Right atrium auricular region (tissue), 2 donors: ENCODE data around the gene REXO1. TPM values are rescaled to one million over a fixed set of nuclear protein-coding genes. Genes with fewer than 3 reads are reported as not detected.

Source experiments
- DNase-seq: peaks from one replicate; pipeline ENCODE4 v3.0.0-alpha.2; 2019; ENCODE audit warnings: low spot score
- H3K27ac ChIP-seq, 2 donors: fragments of 200-600 bp; sonication (generic); 1 replicate in 1 of 2; 2 replicates in 1 of 2; pipeline ENCODE4 v1.5.1; 2016 to 2019
- H3K27me3 ChIP-seq, 2 donors: fragments of 200-600 bp; sonication (generic); one replicate each; pipeline versions ENCODE4 v1.5.1 to v1.6.0; 2017 to 2019
- H3K36me3 ChIP-seq: fragments of 200-600 bp; sonication (generic); one replicate; pipeline ENCODE4 v1.5.1; 2016
- H3K4me1 ChIP-seq, 2 donors: fragments of 200-600 bp; sonication (generic); one replicate each; pipeline versions ENCODE4 v1.5.1 to v1.6.0; 2017 to 2019
- H3K4me3 ChIP-seq, 2 donors: fragments of 200-600 bp; sonication (generic); 1 replicate in 1 of 2; 2 replicates in 1 of 2; pipeline ENCODE4 v1.5.1; 2017 to 2019; ENCODE audit warnings: mild to moderate bottlenecking in 1 of 2, moderate library complexity in 1 of 2
- H3K9me3 ChIP-seq, 2 donors: fragments of 200-600 bp; sonication (generic); one replicate each; pipeline ENCODE4 v1.5.1; 2019
- total RNA-seq, 2 donors: library from RNA; depleted of rRNA; stranded (reverse); fragments of >200 nt; gene quantifications; one replicate each; pipeline ENCODE4 v1.1.0, GENCODE V29; 2016
- TF ChIP-seq, protein P1 (sequence below), 2 donors: fragments of 200-600 bp; sonication (generic); IDR thresholded peaks; one replicate each; pipeline ENCODE4 v1.5.1; 2019; ENCODE audit warnings: antibody characterized with exemption in 2 of 2

The REXO1 gene
- total RNA-seq, 2 donors from 2014 or later = 9.6 to 12.1 TPM

DNA sequence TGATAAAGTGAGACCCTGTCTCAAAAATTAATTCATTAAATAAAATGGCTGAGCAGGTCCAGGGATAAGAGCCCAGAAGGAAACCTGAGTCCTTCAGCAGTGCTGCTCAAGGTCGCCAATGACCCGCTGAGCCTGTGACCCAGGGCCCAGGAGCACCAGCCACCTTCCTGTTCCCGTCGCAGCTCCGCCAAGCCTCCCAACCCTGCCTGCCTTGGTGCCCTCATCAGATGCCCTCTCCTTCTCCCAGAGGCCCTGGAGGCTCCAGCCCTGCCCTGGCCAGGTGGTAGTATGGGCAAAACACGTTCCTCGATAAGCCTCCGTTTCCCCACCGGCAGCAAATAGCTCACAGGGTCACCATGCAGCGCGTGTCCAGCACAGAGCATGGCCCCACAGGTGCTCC, 2.6 kb downstream of the REXO1 start:
- TF ChIP-seq, protein P1, sequence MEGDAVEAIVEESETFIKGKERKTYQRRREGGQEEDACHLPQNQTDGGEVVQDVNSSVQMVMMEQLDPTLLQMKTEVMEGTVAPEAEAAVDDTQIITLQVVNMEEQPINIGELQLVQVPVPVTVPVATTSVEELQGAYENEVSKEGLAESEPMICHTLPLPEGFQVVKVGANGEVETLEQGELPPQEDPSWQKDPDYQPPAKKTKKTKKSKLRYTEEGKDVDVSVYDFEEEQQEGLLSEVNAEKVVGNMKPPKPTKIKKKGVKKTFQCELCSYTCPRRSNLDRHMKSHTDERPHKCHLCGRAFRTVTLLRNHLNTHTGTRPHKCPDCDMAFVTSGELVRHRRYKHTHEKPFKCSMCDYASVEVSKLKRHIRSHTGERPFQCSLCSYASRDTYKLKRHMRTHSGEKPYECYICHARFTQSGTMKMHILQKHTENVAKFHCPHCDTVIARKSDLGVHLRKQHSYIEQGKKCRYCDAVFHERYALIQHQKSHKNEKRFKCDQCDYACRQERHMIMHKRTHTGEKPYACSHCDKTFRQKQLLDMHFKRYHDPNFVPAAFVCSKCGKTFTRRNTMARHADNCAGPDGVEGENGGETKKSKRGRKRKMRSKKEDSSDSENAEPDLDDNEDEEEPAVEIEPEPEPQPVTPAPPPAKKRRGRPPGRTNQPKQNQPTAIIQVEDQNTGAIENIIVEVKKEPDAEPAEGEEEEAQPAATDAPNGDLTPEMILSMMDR (IDR thresholded peaks at IDR 0.05) = no peak
- H3K27ac ChIP-seq = no peak overlapping the region

DNA sequence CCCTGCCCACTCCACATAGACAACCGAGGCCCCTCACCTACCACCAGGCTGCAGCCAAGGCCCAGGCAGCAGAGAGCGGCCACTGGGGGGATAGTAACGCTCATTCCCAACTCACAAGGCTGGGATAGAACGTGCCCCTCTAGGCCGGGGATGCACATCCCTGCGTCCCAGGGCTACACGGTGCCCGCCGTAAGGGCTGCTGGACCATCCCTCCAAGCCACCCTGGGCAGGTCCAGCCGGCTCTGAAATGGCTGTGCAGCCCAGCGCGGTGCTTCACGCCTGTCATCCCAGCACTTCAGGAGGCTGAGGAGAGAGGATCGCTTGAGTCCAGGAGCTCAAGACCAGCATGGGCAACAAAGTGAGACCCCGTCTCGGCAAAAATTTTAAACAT, 3.2 kb downstream of the REXO1 start:
- TF ChIP-seq, protein P1 (IDR thresholded peaks at IDR 0.05) = no peak
- Histone ChIP-seq H3K4me3 (no peak overlapping the region), H3K4me1 (peaks cover 0 to 73% of the 10 kb centered on the region in 2 donors)

More for the DNA sequence above, 2.6 kb downstream of the REXO1 start:
- no peak overlapping the region for H3K4me3 ChIP-seq
- DNase-seq = no peak
- no peaks in the 10 kb centered on the region for H3K36me3 ChIP-seq
- H3K27me3 ChIP-seq = no peaks in the 10 kb centered on the region
- H3K9me3 ChIP-seq = no peaks in the 10 kb centered on the region
- H3K4me1 ChIP-seq = peaks cover 0 to 68% of the 10 kb centered on the region in 2 donors

DNA sequence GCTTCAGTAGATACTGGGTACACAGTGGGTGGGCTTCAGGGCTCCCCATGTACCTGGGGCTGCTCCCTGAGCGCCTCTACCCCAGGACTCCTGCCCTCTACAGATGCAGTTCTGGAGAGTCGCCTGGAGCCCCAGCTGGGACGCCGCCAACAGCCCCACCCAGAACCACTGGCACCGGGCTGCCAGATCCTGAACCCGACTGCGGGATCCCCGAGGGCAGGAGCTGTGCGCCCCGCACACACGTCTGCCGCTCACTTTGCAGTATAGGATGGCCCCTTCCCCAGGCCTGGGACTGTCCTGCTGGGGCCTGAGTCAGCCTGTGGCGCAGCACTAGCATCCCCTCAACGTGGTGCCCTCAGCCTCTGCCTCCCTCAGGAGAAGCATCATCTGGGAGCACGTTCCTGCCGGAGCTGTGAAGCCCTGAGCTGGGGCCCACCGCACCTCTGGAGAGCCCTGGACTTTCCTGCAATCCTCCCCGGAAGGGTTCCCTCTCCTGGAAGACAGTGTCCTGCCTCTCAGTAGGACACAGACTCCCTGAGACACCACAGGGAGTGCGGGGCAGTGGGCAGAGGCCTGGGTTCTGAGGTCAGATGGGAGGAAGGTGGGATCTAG, 3.7 kb downstream of the REXO1 start:
- Histone ChIP-seq H3K4me3 (no peak overlapping the region), H3K27ac (no peak overlapping the region), H3K9me3 (no peaks in the 10 kb centered on the region), H3K36me3 (no peaks in the 10 kb centered on the region), H3K4me1 (peaks cover 0 to 78% of the 10 kb centered on the region in 2 donors), H3K27me3 (no peaks in the 10 kb centered on the region)
- DNase-seq = no peak
- TF ChIP-seq, protein P1 (IDR thresholded peaks at IDR 0.05) = no peak

More for the DNA sequence above, 3.2 kb downstream of the REXO1 start:
- Histone ChIP-seq H3K27ac (no peak overlapping the region), H3K27me3 (no peaks in the 10 kb centered on the region), H3K9me3 (no peaks in the 10 kb centered on the region), H3K36me3 (no peaks in the 10 kb centered on the region)
- no peak for DNase-seq

DNA sequence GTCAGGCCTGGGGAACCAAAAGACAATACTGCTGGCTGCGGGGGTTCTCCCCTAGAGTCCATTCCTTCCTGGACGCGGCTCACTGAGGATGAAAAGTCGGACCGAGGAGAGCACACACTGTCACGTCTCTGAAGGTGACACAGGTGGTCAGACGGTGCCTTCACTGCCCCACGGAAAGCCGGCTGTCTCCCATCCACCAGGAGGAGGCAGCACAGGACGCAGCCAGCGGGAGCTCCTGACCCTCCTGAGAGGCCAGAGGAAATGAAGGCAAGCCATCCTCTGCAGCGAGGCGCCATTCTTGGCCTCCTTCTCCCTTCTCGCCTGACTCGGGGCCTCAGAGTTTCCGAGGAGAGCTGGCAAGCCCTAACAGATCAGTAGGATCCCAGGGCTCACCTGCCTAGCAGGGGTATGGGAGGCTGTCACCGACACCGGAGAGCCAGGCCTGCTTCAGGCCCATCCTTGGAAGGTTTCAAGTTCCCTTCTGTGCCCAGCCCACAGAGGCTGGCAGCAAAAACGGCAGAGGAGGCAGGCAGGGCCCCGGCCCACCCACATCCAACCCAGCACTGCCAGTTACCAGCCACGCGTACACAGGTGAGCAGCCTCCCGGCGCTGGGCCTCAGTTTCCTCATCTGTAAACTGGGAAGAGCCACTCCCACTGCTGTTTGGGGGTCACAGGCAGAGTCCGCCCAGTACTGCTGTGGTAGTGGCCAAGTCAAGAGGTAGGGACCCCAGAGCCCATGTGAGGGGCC, 4.5 kb downstream of the REXO1 start:
- no peak overlapping the region for H3K27ac ChIP-seq

DNA sequence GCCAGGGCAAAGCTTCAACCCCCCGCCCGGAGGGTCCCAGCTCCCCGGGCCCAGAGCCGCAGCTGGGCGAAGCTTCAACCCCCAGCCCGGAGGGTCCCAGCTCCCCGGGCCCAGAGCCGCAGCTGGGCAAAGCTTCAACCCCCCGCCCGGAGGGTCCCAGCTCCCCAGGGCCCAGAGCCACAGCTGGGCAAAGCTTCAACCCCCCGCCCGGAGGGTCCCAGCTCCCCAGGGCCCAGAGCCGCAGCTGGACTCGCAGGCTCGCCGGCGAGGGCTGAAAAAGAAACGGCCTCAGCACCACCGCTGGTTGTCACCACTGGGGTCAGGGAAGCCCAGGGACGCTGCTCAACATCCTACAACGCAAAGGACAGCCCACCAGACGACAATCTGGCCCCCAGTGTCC, 5.2 kb downstream of the REXO1 start:
- H3K4me1 ChIP-seq = peaks cover 0 to 84% of the 10 kb centered on the region in 2 donors

More for the DNA sequence above, 4.5 kb downstream of the REXO1 start:
- H3K4me1 ChIP-seq = peaks cover 0 to 83% of the 10 kb centered on the region in 2 donors
- DNase-seq = no peak
- no peaks in the 10 kb centered on the region for H3K36me3 ChIP-seq
- TF ChIP-seq, protein P1 (IDR thresholded peaks at IDR 0.05) = no peak
- H3K9me3 ChIP-seq = no peaks in the 10 kb centered on the region
- no peak overlapping the region for H3K4me3 ChIP-seq
- H3K27me3 ChIP-seq = no peaks in the 10 kb centered on the region

More for the DNA sequence above, 5.2 kb downstream of the REXO1 start:
- H3K27ac ChIP-seq = no peak overlapping the region
- DNase-seq = no peak
- H3K36me3 ChIP-seq = no peaks in the 10 kb centered on the region
- no peaks in the 10 kb centered on the region for H3K9me3 ChIP-seq
- no peak overlapping the region for H3K4me3 ChIP-seq
- TF ChIP-seq, protein P1 (IDR thresholded peaks at IDR 0.05) = no peak
- no peaks in the 10 kb centered on the region for H3K27me3 ChIP-seq
